ENCODE measurements around the gene LGALS3BP. TPM values are rescaled to one million over a fixed set of nuclear protein-coding genes. Genes with fewer than 3 reads are reported as not detected.

Gene LGALS3BP
- total and polyA plus RNA-seq, 2 of the 8 experiments (the other 6 are each of a cell fraction or from before 2014, with no cell fraction given): 56.1 to 61.6 TPM

- Histone ChIP-seq H3K23me2 (ENCODE audit: low read depth, low read length) (peaks cover 11% of the 10 kb centered on the region; the same call in 1 of the 2 replicates), H3K27me3 (replicated peaks in 1 of 4; ENCODE audit: control insufficient read depth in 3 of 4, extremely low read depth in 1 of 4, insufficient read depth in 3 of 4, low read length in 3 of 4) (no peaks in the 10 kb centered on the region), H3K18ac (ENCODE audit: extremely low read depth, low read length) (peak within 1 kb of the TSS; percentile 3), H2BK12ac (ENCODE audit: low read depth, low read length) (peak within 1 kb of the TSS; percentile 84; the same call in 1 of the 2 replicates), H4K91ac (replicated peaks; ENCODE audit: insufficient read length, low read length) (peak within 1 kb of the TSS; percentile 93), H3K4me3 (ENCODE audit: extremely low read depth in 1 of 4, insufficient read depth in 2 of 4, low read depth in 3 of 4, low read length in 4 of 4) (peak within 1 kb of the TSS; percentile 60 to 83 (median 70)), H3K79me1 (ENCODE audit: low read depth, low read length) (peaks cover 5% of the 10 kb centered on the region), H3K4me1 (replicated peaks in 1 of 4; ENCODE audit: control insufficient read depth in 3 of 4, insufficient read depth in 4 of 4, low read length in 3 of 4) (peaks cover 4 to 16% (median 10%) of the 10 kb centered on the region in 4 experiments), H3K9me3 (ENCODE audit: insufficient read depth in 2 of 2, low read depth in 1 of 2, low read length in 1 of 2) (no peaks in the 10 kb centered on the region), H3K56ac (replicated peaks; ENCODE audit: insufficient read length, low read depth, low read length) (peak within 1 kb of the TSS; percentile 59), H3K79me2 (ENCODE audit: control insufficient read depth in 1 of 2, insufficient read depth in 2 of 2, low read length in 2 of 2) (peaks cover 0 to 34% of the 10 kb centered on the region in 2 experiments; a peak in 2 of 4 replicates), H3K27ac (ENCODE audit: low read depth, low read length) (peak within 1 kb of the TSS; percentile 70; the same call in 1 of the 2 replicates), H3K36me3 (ENCODE audit: control insufficient read depth in 2 of 4, insufficient read depth in 4 of 4, low read length in 3 of 4) (peaks cover 0 to 3% (median 0%) of the 10 kb centered on the region in 4 experiments; a peak in 1 of 8 replicates), H4K5ac (ENCODE audit: insufficient read length, low read depth, low read length) (peak within 1 kb of the TSS; percentile 46), H3K4ac (replicated peaks; ENCODE audit: insufficient read length, low read depth, low read length) (peak within 1 kb of the TSS; percentile 53), H2BK5ac (ENCODE audit: low read depth, low read length) (no peak within 1 kb of the TSS; the same call in 1 of the 2 replicates), H3K9ac (replicated peaks in 1 of 4; ENCODE audit: extremely low read depth in 1 of 4, low read depth in 3 of 4, low read length in 3 of 4) (peak within 1 kb of the TSS; percentile 48 to 80 (median 54)), H3K4me2 (ENCODE audit: insufficient read depth in 1 of 2, low read depth in 2 of 2, low read length in 2 of 2) (peak within 1 kb of the TSS; percentile 87 to 96), H3K14ac (ENCODE audit: insufficient read length) (no peak within 1 kb of the TSS), H4K8ac (ENCODE audit: extremely low read depth, insufficient read depth, low read length) (peak within 1 kb of the TSS; percentile 92), H2BK120ac (replicated peaks; ENCODE audit: low read depth, low read length) (peak within 1 kb of the TSS; percentile 43), H2AK5ac (ENCODE audit: low read depth, low read length) (no peak within 1 kb of the TSS), H2BK20ac (ENCODE audit: low read length) (no peak within 1 kb of the TSS), H2AFZ (ENCODE audit: low read length) (no peak within 1 kb of the TSS), H2BK15ac (ENCODE audit: low read length) (no peak within 1 kb of the TSS; the same call in 1 of the 2 replicates), H3K23ac (ENCODE audit: insufficient read length) (no peak within 1 kb of the TSS), H4K20me1 (replicated peaks in 1 of 2; ENCODE audit: control insufficient read depth in 1 of 2, insufficient read depth in 2 of 2, low read length in 2 of 2) (peaks cover 5 to 13% of the 10 kb centered on the region in 2 experiments)
- CTCF ChIA-PET (ENCODE audit: partially characterized antibody): no interaction called here
- peak; percentile 24; the same call in 1 of the 2 replicates for TF ChIP-seq POLR2AphosphoS5 (IDR thresholded peaks at IDR 0.05; ENCODE audit: low read depth, low read length)
- peak; percentile 91 for TF ChIP-seq TBP (IDR thresholded peaks at IDR 0.05; ENCODE audit: low read depth, low read length)
- TF ChIP-seq JUND (IDR thresholded peaks at IDR 0.05; ENCODE audit: low read length): no peak
- no peak for TF ChIP-seq ATF3 (IDR thresholded peaks at IDR 0.05; ENCODE audit: insufficient read depth, low read depth, low read length)
- peak; percentile 80 for TF ChIP-seq TAF1 (IDR thresholded peaks at IDR 0.05; ENCODE audit: low read depth, low read length)
- no peak for TF ChIP-seq E2F6 (IDR thresholded peaks at IDR 0.05)
- peak in 1 of 2 experiments; percentile 24; a peak in 2 of 4 replicates for TF ChIP-seq RAD21 (IDR thresholded peaks at IDR 0.05 in 1 of 2, conservative IDR thresholded peaks at IDR 0.05 in 1 of 2; ENCODE audit: low read depth in 2 of 2, low read length in 2 of 2)
- TF ChIP-seq POLR2A (IDR thresholded peaks at IDR 0.05; ENCODE audit: control extremely low read depth in 1 of 2, low read depth in 2 of 2, low read length in 2 of 2): peak in 1 of 2 experiments; percentile 75; a peak in 1 of 3 replicates
- TF ChIP-seq CTCF (IDR thresholded peaks at IDR 0.05; ENCODE audit: control extremely low read depth in 1 of 3, insufficient read depth in 1 of 3, low read depth in 1 of 3, low read length in 3 of 3): peak in 2 of 3 experiments; percentile 13 to 30; a peak in 2 of 4 replicates
- no CpG with 5 or more reads among the region's 52 CpGs for WGBS, 2 experiments (ENCODE audit: extremely low coverage in 1 of 2, insufficient coverage in 1 of 2, insufficient read length in 1 of 2, insufficient replicate concordance in 2 of 2, low coverage in 1 of 2, low lambda C conversion rate in 2 of 2, missing lambda C conversion rate in 1 of 2)
- peak; percentile 58 to 87 for DNase-seq (ENCODE audit: low read depth in 1 of 2, low spot score in 2 of 2)
- FAIRE-seq: no peak
- POLR2A ChIA-PET (ENCODE audit: partially characterized antibody): interaction anchor here (0.6 to 2.8 kb wide), 5 partner anchors 8 to 217 kb away, joined by 3 to 16 read pairs (median 3); no protein-coding TSS in a partner anchor
Observed at GRCh38 chr17:78925234-78925633, 54.5 kb downstream of the LGALS3BP start, which contains the start of gene TIMP2. Gene TIMP2, minus strand, starts transcription at chr17:78925387. Its CDS starts 299 bp downstream, at chr17:78925088.

All from H1 (cell line).